ENCODE results near the gene PFDN5.

PFDN5 gene

DNA sequence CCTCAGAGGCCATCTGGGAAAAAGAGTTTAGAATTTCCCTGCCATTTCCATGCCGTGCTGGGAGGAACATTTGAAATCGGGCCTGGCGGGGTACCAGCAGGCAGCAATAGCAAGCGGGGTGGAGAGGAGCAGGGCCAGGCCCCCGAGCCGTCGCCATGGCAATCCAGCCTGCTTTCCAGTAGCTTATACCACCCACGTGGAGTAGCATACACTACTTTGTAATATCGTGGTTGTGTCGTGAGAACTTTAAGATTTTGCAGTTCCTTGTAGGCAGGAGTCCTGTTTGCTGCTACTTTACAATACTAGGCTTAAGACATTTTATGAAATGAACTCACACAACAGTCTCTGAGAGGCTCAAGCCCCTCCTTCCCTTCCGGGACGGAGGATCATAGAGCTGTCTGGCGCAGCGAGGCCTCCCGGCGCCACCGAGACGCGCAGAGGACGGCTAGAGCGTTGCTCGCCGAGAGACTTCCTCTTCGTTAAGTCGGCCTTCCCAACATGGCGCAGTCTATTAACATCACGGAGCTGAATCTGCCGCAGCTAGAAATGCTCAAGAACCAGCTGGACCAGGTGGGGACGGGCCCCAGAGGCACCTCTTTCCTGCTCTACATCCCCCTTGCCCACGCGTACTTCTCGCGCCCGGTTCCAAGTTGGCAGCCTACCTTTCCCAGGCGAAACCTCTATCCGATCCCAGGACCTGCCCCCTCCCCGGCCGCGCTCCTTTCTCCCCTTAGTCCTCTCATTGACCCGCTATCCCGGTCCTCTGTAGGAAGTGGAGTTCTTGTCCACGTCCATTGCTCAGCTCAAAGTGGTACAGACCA, at the start of gene PFDN5:
PFDN5 (plus strand) TSS at position 473 of the 821 bp plus-strand sequence; CDS start at position 499, 26 bp downstream.
- Histone ChIP-seq H3K4me3 (ENCODE audit: low read depth in 1 of 2, low read length in 2 of 2) (peak within 1 kb of the TSS; percentile 75 to 78), H3K9me3 (ENCODE audit: insufficient read depth, low read length, severe bottlenecking) (no peaks in the 10 kb centered on the region), H2AFZ (ENCODE audit: low read depth, low read length) (peak within 1 kb of the TSS; percentile 97), H3K36me3 (ENCODE audit: insufficient read depth, low read length) (peaks cover 53% of the 10 kb centered on the region), H3K27ac (ENCODE audit: low read length) (peak within 1 kb of the TSS; percentile 95), H3K4me2 (ENCODE audit: insufficient read depth, low read length) (peak within 1 kb of the TSS; percentile 97), H3K27me3 (ENCODE audit: insufficient read depth, low read length, poor library complexity) (no peaks in the 10 kb centered on the region), H3K9ac (ENCODE audit: low read depth, low read length) (peak within 1 kb of the TSS; percentile 85), H3K4me1 (ENCODE audit: insufficient read depth, low read length) (peaks cover 50% of the 10 kb centered on the region), H4K20me1 (ENCODE audit: insufficient read depth, low read length) (0 out of 2 replicates have a peak, but pooled peaks cover 3% of the 10 kb centered on the region), H3K79me2 (ENCODE audit: insufficient read depth, low read length) (peaks cover 33% of the 10 kb centered on the region)
- peak; percentile 92 for ATAC-seq (ENCODE audit: insufficient read depth, low read depth)
- no peak for TF ChIP-seq EZH2 (IDR thresholded peaks at IDR 0.05; ENCODE audit: borderline replicate concordance, low read depth, low read length, severe bottlenecking)
- TF ChIP-seq, protein P1, sequence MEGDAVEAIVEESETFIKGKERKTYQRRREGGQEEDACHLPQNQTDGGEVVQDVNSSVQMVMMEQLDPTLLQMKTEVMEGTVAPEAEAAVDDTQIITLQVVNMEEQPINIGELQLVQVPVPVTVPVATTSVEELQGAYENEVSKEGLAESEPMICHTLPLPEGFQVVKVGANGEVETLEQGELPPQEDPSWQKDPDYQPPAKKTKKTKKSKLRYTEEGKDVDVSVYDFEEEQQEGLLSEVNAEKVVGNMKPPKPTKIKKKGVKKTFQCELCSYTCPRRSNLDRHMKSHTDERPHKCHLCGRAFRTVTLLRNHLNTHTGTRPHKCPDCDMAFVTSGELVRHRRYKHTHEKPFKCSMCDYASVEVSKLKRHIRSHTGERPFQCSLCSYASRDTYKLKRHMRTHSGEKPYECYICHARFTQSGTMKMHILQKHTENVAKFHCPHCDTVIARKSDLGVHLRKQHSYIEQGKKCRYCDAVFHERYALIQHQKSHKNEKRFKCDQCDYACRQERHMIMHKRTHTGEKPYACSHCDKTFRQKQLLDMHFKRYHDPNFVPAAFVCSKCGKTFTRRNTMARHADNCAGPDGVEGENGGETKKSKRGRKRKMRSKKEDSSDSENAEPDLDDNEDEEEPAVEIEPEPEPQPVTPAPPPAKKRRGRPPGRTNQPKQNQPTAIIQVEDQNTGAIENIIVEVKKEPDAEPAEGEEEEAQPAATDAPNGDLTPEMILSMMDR (IDR thresholded peaks at IDR 0.05; ENCODE audit: borderline replicate concordance, extremely low read depth, low read length, poor library complexity, severe bottlenecking): no peak
- peak; percentile 91 for DNase-seq

DNA sequence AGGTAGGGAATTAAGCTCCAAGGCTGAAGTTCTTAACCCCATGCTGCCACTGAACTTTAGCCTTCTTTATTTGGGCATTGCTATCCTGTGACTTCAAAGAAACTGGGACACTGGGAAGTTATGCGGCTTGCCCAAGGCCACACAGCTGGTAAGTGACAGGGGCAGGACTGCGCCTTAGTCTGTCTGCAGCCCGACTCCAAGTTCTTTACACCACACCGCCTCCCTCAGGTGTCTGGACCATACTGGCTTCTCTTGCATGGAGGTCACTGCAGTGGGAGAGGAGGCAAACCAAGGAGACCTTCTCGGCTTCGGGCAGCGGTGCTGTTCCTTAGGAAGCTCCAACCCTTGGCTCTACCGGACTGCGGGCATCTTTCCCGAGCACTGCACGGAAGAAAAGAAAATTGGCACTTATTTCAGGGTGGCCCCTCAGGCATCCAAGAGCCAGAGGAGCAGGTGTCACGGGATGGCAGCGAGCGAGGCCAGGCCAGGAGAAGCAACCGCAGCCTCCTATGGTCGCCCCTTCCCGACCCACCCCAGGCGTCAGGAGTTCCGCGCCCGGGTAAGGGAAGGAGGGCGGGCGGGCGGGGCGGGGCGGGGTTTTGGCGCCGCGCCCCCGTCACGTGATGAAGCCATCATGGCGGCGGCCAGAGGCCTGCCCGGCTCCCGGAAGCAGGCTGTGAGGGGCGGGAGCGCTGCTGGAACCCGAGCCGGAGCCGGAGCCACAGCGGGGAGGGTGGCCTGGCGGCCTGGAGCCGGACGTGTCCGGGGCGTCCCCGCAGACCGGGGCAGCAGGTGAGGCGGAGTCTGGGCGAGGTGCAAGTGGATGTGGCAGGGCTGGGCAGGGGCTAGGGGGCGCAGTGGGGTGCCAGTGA, 43.6 kb upstream of the PFDN5 start:
- Histone ChIP-seq H3K27ac (ENCODE audit: low read length) (peak overlapping the region; percentile 81), H2AFZ (ENCODE audit: low read depth, low read length) (peak overlapping the region; percentile 91), H3K4me2 (ENCODE audit: insufficient read depth, low read length) (peak overlapping the region; percentile 90), H3K4me1 (ENCODE audit: insufficient read depth, low read length) (peaks cover 29% of the 10 kb centered on the region), H3K27me3 (ENCODE audit: insufficient read depth, low read length, poor library complexity) (no peaks in the 10 kb centered on the region), H3K79me2 (ENCODE audit: insufficient read depth, low read length) (peaks cover 22% of the 10 kb centered on the region), H3K4me3 (ENCODE audit: low read depth in 1 of 2, low read length in 2 of 2) (peak overlapping the region; percentile 79 to 96), H3K9ac (ENCODE audit: low read depth, low read length) (peak overlapping the region; percentile 86), H3K9me3 (ENCODE audit: insufficient read depth, low read length, severe bottlenecking) (no peaks in the 10 kb centered on the region), H4K20me1 (ENCODE audit: insufficient read depth, low read length) (0 out of 2 replicates have a peak, but pooled peaks cover 3% of the 10 kb centered on the region), H3K36me3 (ENCODE audit: insufficient read depth, low read length) (peaks cover 23% of the 10 kb centered on the region)
- DNase-seq: peak; percentile 78
- TF ChIP-seq, protein P1 (IDR thresholded peaks at IDR 0.05; ENCODE audit: borderline replicate concordance, extremely low read depth, low read length, poor library complexity, severe bottlenecking): peak; percentile 62
- no peak for TF ChIP-seq EZH2 (IDR thresholded peaks at IDR 0.05; ENCODE audit: borderline replicate concordance, low read depth, low read length, severe bottlenecking)
- ATAC-seq (ENCODE audit: insufficient read depth, low read depth): peak; percentile 89

DNA sequence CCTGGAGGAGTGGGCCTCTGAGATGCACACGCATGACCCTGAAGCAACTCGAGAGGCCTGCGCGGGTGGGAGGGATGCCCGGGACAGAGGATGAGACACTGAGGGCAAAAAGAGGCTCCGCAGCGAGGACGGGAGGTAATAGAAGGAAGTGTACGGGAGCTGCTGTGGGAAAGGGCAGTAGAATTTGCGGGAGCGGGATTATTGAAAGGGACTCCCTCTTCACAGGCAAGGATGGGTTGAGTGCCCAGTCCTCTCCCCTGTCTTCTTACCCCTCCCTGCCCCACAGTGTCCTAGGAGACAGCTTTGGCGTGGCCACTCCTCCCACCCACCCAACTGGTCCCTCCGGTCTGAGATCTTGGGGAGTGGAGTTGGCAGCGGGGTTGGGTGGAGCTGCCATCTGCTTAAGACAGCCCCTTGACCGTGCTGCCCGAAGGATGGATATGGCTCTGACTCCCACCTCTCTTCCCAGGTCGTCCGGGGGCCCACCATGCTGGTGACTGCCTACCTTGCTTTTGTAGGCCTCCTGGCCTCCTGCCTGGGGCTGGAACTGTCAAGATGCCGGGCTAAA, 42.9 kb upstream of the PFDN5 start:
- Histone ChIP-seq H3K9me3 (ENCODE audit: insufficient read depth, low read length, severe bottlenecking) (no peaks in the 10 kb centered on the region), H3K79me2 (ENCODE audit: insufficient read depth, low read length) (peaks cover 22% of the 10 kb centered on the region), H3K36me3 (ENCODE audit: insufficient read depth, low read length) (peaks cover 23% of the 10 kb centered on the region), H3K4me2 (ENCODE audit: insufficient read depth, low read length) (peak overlapping the region; percentile 90), H3K4me3 (ENCODE audit: low read depth in 1 of 2, low read length in 2 of 2) (peak overlapping the region; percentile 79 to 96), H2AFZ (ENCODE audit: low read depth, low read length) (peak overlapping the region; percentile 89), H4K20me1 (ENCODE audit: insufficient read depth, low read length) (0 out of 2 replicates have a peak, but pooled peaks cover 3% of the 10 kb centered on the region), H3K27ac (ENCODE audit: low read length) (peak overlapping the region; percentile 81), H3K4me1 (ENCODE audit: insufficient read depth, low read length) (peaks cover 29% of the 10 kb centered on the region), H3K27me3 (ENCODE audit: insufficient read depth, low read length, poor library complexity) (no peaks in the 10 kb centered on the region), H3K9ac (ENCODE audit: low read depth, low read length) (peak overlapping the region; percentile 86)
- no peak for DNase-seq
- TF ChIP-seq EZH2 (IDR thresholded peaks at IDR 0.05; ENCODE audit: borderline replicate concordance, low read depth, low read length, severe bottlenecking): no peak
- TF ChIP-seq, protein P1 (IDR thresholded peaks at IDR 0.05; ENCODE audit: borderline replicate concordance, extremely low read depth, low read length, poor library complexity, severe bottlenecking): no peak
- ATAC-seq (ENCODE audit: insufficient read depth, low read depth): peak; percentile 16

Data from DND-41 (cell line).